Measurements from ENCODE around the gene NPAS3.

- no peak for TF ChIP-seq CTCF (IDR thresholded peaks at IDR 0.05 in 8 of 11, conservative IDR thresholded peaks at IDR 0.05 in 3 of 11)
- TF ChIP-seq POLR2AphosphoS5 (IDR thresholded peaks at IDR 0.05) = no peak
Measured at GRCh38 chr14:33636716-33637115, 698.0 kb downstream of the NPAS3 start.
